ENCODE results near the gene RYR2. TPM values are rescaled to one million over a fixed set of nuclear protein-coding genes. Genes with fewer than 3 reads are reported as not detected.
"Not testable (repeated sequence)": the region's sequence is repeated elsewhere in the genome, so short reads cannot be mapped to it uniquely, and the experiment has no call there.

Gene RYR2
- total RNA-seq, 4 donors from 2014 or later, result 0.20 to 0.60 (median 0.32) TPM

- Histone ChIP-seq H3K36me3 (no peaks in the 10 kb centered on the region), H3K27ac (no peak overlapping the region), H3K9me3 (no peaks in the 10 kb centered on the region), H3K4me3 (no peak overlapping the region), H3K27me3 (no peaks in the 10 kb centered on the region), H3K4me1 (no peaks in the 10 kb centered on the region)
- DNase-seq (ENCODE audit: low spot score in 2 of 2), result no peak
- 55 to 59% methylated on average over 2 of the region's 2 CpGs for WGBS, 2 donors
- TF ChIP-seq POLR2A (IDR thresholded peaks at IDR 0.05) (no peak), EP300 (IDR thresholded peaks at IDR 0.05) (no peak)
- TF ChIP-seq, protein P1, sequence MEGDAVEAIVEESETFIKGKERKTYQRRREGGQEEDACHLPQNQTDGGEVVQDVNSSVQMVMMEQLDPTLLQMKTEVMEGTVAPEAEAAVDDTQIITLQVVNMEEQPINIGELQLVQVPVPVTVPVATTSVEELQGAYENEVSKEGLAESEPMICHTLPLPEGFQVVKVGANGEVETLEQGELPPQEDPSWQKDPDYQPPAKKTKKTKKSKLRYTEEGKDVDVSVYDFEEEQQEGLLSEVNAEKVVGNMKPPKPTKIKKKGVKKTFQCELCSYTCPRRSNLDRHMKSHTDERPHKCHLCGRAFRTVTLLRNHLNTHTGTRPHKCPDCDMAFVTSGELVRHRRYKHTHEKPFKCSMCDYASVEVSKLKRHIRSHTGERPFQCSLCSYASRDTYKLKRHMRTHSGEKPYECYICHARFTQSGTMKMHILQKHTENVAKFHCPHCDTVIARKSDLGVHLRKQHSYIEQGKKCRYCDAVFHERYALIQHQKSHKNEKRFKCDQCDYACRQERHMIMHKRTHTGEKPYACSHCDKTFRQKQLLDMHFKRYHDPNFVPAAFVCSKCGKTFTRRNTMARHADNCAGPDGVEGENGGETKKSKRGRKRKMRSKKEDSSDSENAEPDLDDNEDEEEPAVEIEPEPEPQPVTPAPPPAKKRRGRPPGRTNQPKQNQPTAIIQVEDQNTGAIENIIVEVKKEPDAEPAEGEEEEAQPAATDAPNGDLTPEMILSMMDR (IDR thresholded peaks at IDR 0.05), result no peak
Observed at GRCh38 chr1:237812061-237812460, 770.1 kb downstream of the RYR2 start.

DNA sequence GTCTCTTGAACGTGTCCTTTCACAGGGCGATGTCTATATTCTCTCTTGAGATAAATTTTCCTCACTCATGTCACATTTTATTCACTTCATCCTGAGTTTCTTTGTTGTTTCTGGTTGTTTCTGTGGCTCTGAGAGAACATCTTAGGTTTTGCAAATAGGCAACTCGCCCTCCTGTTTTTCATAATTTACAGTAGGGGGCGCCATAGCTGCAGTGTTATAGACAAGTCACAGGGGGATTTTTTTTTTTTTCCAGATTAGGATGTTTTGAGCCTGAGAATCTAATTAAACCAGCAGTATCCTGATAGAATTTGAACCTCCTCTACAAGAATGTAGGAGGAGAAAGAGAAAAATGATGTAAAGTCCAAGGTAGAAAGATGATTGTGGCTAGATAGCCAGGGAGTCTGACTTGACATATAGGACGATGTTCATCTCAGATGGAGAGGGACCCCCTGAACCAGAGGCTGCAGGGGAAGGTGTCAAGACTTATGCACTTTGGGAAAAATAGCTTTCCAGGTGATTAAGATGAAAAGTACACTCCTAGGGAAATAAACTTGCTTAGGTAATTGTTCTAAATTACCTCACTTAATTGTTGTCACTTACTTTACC lies 772.4 kb downstream of the RYR2 start:
- no peak for DNase-seq (ENCODE audit: low spot score in 2 of 2)
- WGBS, 2 donors, result 35 to 40% methylated on average over 5 of the region's 5 CpGs
- no peaks in the 10 kb centered on the region for H3K36me3 ChIP-seq
- no peak overlapping the region for H3K27ac ChIP-seq
- no peak for TF ChIP-seq EP300 (IDR thresholded peaks at IDR 0.05)
- TF ChIP-seq, protein P1 (IDR thresholded peaks at IDR 0.05), result peak in 2 of 5 experiments; percentile 22 to 28
- no peaks in the 10 kb centered on the region for H3K9me3 ChIP-seq
- no peaks in the 10 kb centered on the region for H3K4me1 ChIP-seq
- H3K27me3 ChIP-seq, result no peaks in the 10 kb centered on the region
- no peak overlapping the region for H3K4me3 ChIP-seq

GRCh38 chr1:237817277-237817676 lies 775.3 kb downstream of the RYR2 start:
- Histone ChIP-seq H3K4me1 (no peaks in the 10 kb centered on the region), H3K4me3 (no peak overlapping the region), H3K27me3 (no peaks in the 10 kb centered on the region), H3K27ac (no peak overlapping the region), H3K36me3 (no peaks in the 10 kb centered on the region), H3K9me3 (no peaks in the 10 kb centered on the region)
- no peak for TF ChIP-seq POLR2A (IDR thresholded peaks at IDR 0.05)
- no peak for TF ChIP-seq EP300 (IDR thresholded peaks at IDR 0.05)
- TF ChIP-seq, protein P1 (IDR thresholded peaks at IDR 0.05), result no peak
- no peak for DNase-seq (ENCODE audit: low spot score in 2 of 2)
- 26 to 32% methylated on average over 1 of the region's 1 CpG for WGBS, 2 donors

DNA sequence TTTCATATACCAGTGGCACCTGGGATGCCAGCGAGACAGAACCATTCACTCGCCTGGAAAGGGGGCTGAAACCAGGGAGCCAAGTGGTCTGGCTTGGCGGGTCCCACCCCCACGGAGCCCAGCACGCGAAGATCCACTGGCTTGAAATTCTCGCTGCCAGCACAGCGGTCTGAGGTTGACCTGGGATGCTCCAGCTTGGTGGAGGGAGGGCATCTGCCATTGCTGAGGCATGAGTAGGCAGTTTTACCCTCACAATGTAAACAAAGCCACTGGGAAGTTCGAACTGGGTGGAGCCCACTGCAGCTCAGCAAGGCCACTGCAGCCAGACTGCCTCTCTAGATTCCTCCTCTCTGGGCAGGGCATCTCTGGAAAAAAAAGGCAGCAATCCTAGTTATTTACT lies 778.6 kb downstream of the RYR2 start:
- not testable (repeated sequence) for H3K9me3 ChIP-seq; H3K36me3 ChIP-seq; DNase-seq (ENCODE audit: low spot score in 2 of 2); H3K27me3 ChIP-seq; H3K4me1 ChIP-seq; H3K27ac ChIP-seq; H3K4me3 ChIP-seq
- 79 to 94% methylated on average over 2 to 9 of the region's 9 CpGs for WGBS, 2 donors

GRCh38 chr1:237832858-237833257 lies 790.9 kb downstream of the RYR2 start:
- H3K4me1 ChIP-seq, result no peaks in the 10 kb centered on the region
- no peaks in the 10 kb centered on the region for H3K9me3 ChIP-seq
- H3K27ac ChIP-seq, result no peak overlapping the region
- H3K36me3 ChIP-seq, result no peaks in the 10 kb centered on the region
- TF ChIP-seq, protein P1 (IDR thresholded peaks at IDR 0.05), result no peak
- TF ChIP-seq POLR2A (IDR thresholded peaks at IDR 0.05), result no peak
- no peak for TF ChIP-seq EP300 (IDR thresholded peaks at IDR 0.05)
- WGBS, 2 donors, result 33 to 41% methylated on average over 7 of the region's 7 CpGs
- H3K27me3 ChIP-seq, result no peaks in the 10 kb centered on the region
- no peak overlapping the region for H3K4me3 ChIP-seq
- no peak for DNase-seq (ENCODE audit: low spot score in 2 of 2)

GRCh38 chr1:237834048-237834447 lies 792.1 kb downstream of the RYR2 start:
- H3K36me3 ChIP-seq, result no peaks in the 10 kb centered on the region
- no peak for DNase-seq (ENCODE audit: low spot score in 2 of 2)
- no peaks in the 10 kb centered on the region for H3K9me3 ChIP-seq
- H3K27me3 ChIP-seq, result no peaks in the 10 kb centered on the region
- no peaks in the 10 kb centered on the region for H3K4me1 ChIP-seq
- 78 to 84% methylated on average over 3 of the region's 3 CpGs for whole genome bisulfite sequencing, 2 donors
- no peak overlapping the region for H3K4me3 ChIP-seq
- H3K27ac ChIP-seq, result no peak overlapping the region
- TF ChIP-seq, protein P1 (IDR thresholded peaks at IDR 0.05), result no peak
- TF ChIP-seq POLR2A (IDR thresholded peaks at IDR 0.05), result no peak
- TF ChIP-seq EP300 (IDR thresholded peaks at IDR 0.05), result no peak

Measured in tibial nerve (tissue), 4 donors.